ENCODE data around the gene USP5.

USP5 gene

GRCh38 chr12:6826125-6826733, 25.7 kb upstream of the USP5 start:
- no peak for DNase-seq (ENCODE audit: low spot score)

- no peak for DNase-seq (ENCODE audit: low spot score)
Observed at GRCh38 chr12:6826734-6827436, 25.1 kb upstream of the USP5 start.

GRCh38 chr12:6827437-6827911, 24.5 kb upstream of the USP5 start:
- DNase-seq (ENCODE audit: low spot score): peak; percentile 40

GRCh38 chr12:6827982-6828780, 23.8 kb upstream of the USP5 start, which contains the start of gene P3H3:
Gene P3H3 (plus strand): TSS chr12:6828407. CDS start chr12:6828441, 34 bp downstream.
- no peak for DNase-seq (ENCODE audit: low spot score)

GRCh38 chr12:6828781-6829535, 23.0 kb upstream of the USP5 start:
- DNase-seq (ENCODE audit: low spot score): peak; percentile 21

GRCh38 chr12:6829536-6830220, 22.3 kb upstream of the USP5 start:
- DNase-seq (ENCODE audit: low spot score): no peak

GRCh38 chr12:6830286-6830890, 21.6 kb upstream of the USP5 start:
- DNase-seq (ENCODE audit: low spot score): no peak

- DNase-seq (ENCODE audit: low spot score): no peak
Observed at GRCh38 chr12:6830999-6831398, 21.0 kb upstream of the USP5 start.

GRCh38 chr12:6831450-6831995, 20.4 kb upstream of the USP5 start:
- no peak for DNase-seq (ENCODE audit: low spot score)

- DNase-seq (ENCODE audit: low spot score): no peak
Observed at GRCh38 chr12:6832125-6832524, 19.8 kb upstream of the USP5 start.

GRCh38 chr12:6833189-6833890, 18.6 kb upstream of the USP5 start:
- DNase-seq (ENCODE audit: low spot score): no peak

- no peak for DNase-seq (ENCODE audit: low spot score)
Observed at GRCh38 chr12:6834254-6834653, 17.7 kb upstream of the USP5 start.

- no peak for DNase-seq (ENCODE audit: low spot score)
Observed at GRCh38 chr12:6834873-6835272, 17.1 kb upstream of the USP5 start.

GRCh38 chr12:6836851-6837250, 15.1 kb upstream of the USP5 start:
- DNase-seq (ENCODE audit: low spot score): no peak

- DNase-seq (ENCODE audit: low spot score): no peak
Observed at GRCh38 chr12:6837370-6838060, 14.4 kb upstream of the USP5 start.

GRCh38 chr12:6838854-6839253, 13.1 kb upstream of the USP5 start:
- DNase-seq (ENCODE audit: low spot score): no peak

- DNase-seq (ENCODE audit: low spot score): no peak
Observed at GRCh38 chr12:6839482-6840201, 12.3 kb upstream of the USP5 start.

- DNase-seq (ENCODE audit: low spot score): no peak
Observed at GRCh38 chr12:6840330-6840729, 11.6 kb upstream of the USP5 start.
